Prostate gland (tissue), 2 donors: Measurements from ENCODE around the gene TSKS. TPM values are rescaled to one million over a fixed set of nuclear protein-coding genes. Genes with fewer than 3 reads are reported as not detected.

Experiments used
- DNase-seq: peaks from one replicate; pipeline ENCODE4 v3.0.0-alpha.2; 2019; ENCODE audit warnings: low spot score
- H3K27ac ChIP-seq, 2 donors: fragments of 200-600 bp; sonication (generic); 2 replicates each; pipeline ENCODE4 v1.5.1; 2017 to 2019
- H3K27me3 ChIP-seq: fragments of 200-600 bp; sonication (generic); replicated peaks from 2 replicates; pipeline ENCODE4 v1.5.1; 2019; ENCODE audit not compliant: insufficient read depth
- H3K36me3 ChIP-seq, 2 donors: fragments of 200-600 bp; sonication (generic); 1 replicate in 1 of 2; 2 replicates in 1 of 2; pipeline versions ENCODE4 v1.5.1 to v1.8.1; 2017 to 2019
- H3K4me1 ChIP-seq: fragments of 200-600 bp; sonication (generic); replicated peaks from 2 replicates; pipeline ENCODE4 v1.5.1; 2019
- H3K4me3 ChIP-seq, 2 donors: fragments of 200-600 bp; sonication (generic); 2 replicates each; pipeline ENCODE4 v1.5.1; 2017 to 2019
- H3K9me3 ChIP-seq: fragments of 200-600 bp; sonication (generic); 2 replicates; pipeline ENCODE4 v1.5.1; 2017
- CTCF ChIP-seq, 4 experiments: fragments of 200-600 bp in 2 of 4; fragments of 450-650 bp in 2 of 4; sonication (generic) in 2 of 4; IDR thresholded peaks; 1 replicate in 3 of 4; 2 replicates in 1 of 4; pipeline ENCODE4 v1.5.1; 2016 to 2019; ENCODE audit warnings: antibody characterized with exemption in 4 of 4, mild to moderate bottlenecking in 2 of 4, moderate library complexity in 2 of 4
- POLR2A ChIP-seq: fragments of 450-650 bp; IDR thresholded peaks from one replicate; pipeline ENCODE4 v1.6.1; 2016; ENCODE audit warnings: antibody characterized with exemption, mild to moderate bottlenecking
- POLR2AphosphoS5 ChIP-seq: sonication (generic); formaldehyde crosslinking; IDR thresholded peaks from one replicate; pipeline ENCODE4 v1.6.1; 2017; ENCODE audit warnings: antibody characterized with exemption
- WGBS: methylation state at CpG from one replicate; pipeline ENCODE4 v1.1.5; 2018; 5-methylcytosine and 5-hydroxymethylcytosine counted together
- intact Hi-C: fragments of 100-400 bp; cut with DNase I; formaldehyde crosslinking; loops from one replicate; pipeline ENCODE4 v1.14.2; 2022
- total RNA-seq, 2 donors: library from RNA; depleted of rRNA; stranded (reverse); fragments of >200 nt; gene quantifications; one replicate each; pipeline ENCODE4 v1.1.0, GENCODE V29; 2016

Gene TSKS
- total RNA-seq, 2 donors from 2014 or later: 10.6 TPM; not detected in 1

- peaks cover 12 to 20% of the 10 kb centered on the region in 2 donors for H3K36me3 ChIP-seq
- WGBS: 94% methylated on average over 25 of the region's 26 CpGs
- TF ChIP-seq POLR2A: no peak
- TF ChIP-seq POLR2AphosphoS5: no peak
- no peak for TF ChIP-seq CTCF (IDR thresholded peaks at IDR 0.05)
- H3K9me3 ChIP-seq: no peaks in the 10 kb centered on the region
- intact Hi-C loops: no loop called here
- H3K27me3 ChIP-seq: no peaks in the 10 kb centered on the region
- no peaks in the 10 kb centered on the region for H3K4me1 ChIP-seq
- no peak overlapping the region for H3K27ac ChIP-seq
- no peak for DNase-seq
- no peak overlapping the region for H3K4me3 ChIP-seq
Observed at GRCh38 chr19:49791776-49792445, 28.8 kb upstream of the TSKS start.

GRCh38 chr19:49790866-49791265 lies 27.8 kb upstream of the TSKS start:
- Histone ChIP-seq H3K9me3 (no peaks in the 10 kb centered on the region), H3K36me3 (peaks cover 11 to 15% of the 10 kb centered on the region in 2 donors), H3K27me3 (no peaks in the 10 kb centered on the region), H3K4me3 (no peak overlapping the region), H3K27ac (peak overlapping the region in 1 of 2 donors; percentile 23), H3K4me1 (no peaks in the 10 kb centered on the region)
- intact Hi-C loops: no loop called here
- DNase-seq: no peak
- TF ChIP-seq CTCF (IDR thresholded peaks at IDR 0.05): no peak
- peak; percentile 7 for TF ChIP-seq POLR2AphosphoS5
- no peak for TF ChIP-seq POLR2A
- 64% methylated on average over 9 of the region's 9 CpGs for WGBS

- intact Hi-C loops: no loop called here
Observed at GRCh38 chr19:49788857-49789256, 25.8 kb upstream of the TSKS start.

GRCh38 chr19:49787746-49788145 lies 24.6 kb upstream of the TSKS start:
- 71% methylated on average over 5 of the region's 5 CpGs for WGBS
- no peaks in the 10 kb centered on the region for H3K27me3 ChIP-seq
- no peaks in the 10 kb centered on the region for H3K4me1 ChIP-seq
- intact Hi-C loops: no loop called here
- H3K4me3 ChIP-seq: no peak overlapping the region
- no peak overlapping the region for H3K27ac ChIP-seq
- TF ChIP-seq POLR2A: no peak
- no peak for TF ChIP-seq CTCF (IDR thresholded peaks at IDR 0.05)
- no peak for TF ChIP-seq POLR2AphosphoS5
- no peaks in the 10 kb centered on the region for H3K9me3 ChIP-seq
- peaks cover 0 to 8% of the 10 kb centered on the region in 2 donors for H3K36me3 ChIP-seq
- DNase-seq: no peak

More at GRCh38 chr19:49788857-49789256, 25.8 kb upstream of the TSKS start:
- no peak overlapping the region for H3K4me3 ChIP-seq
- TF ChIP-seq POLR2A: no peak
- TF ChIP-seq CTCF (IDR thresholded peaks at IDR 0.05): no peak
- TF ChIP-seq POLR2AphosphoS5: no peak
- H3K27ac ChIP-seq: no peak overlapping the region
- no peaks in the 10 kb centered on the region for H3K9me3 ChIP-seq
- H3K36me3 ChIP-seq: peaks cover 0 to 15% of the 10 kb centered on the region in 2 donors
- H3K27me3 ChIP-seq: no peaks in the 10 kb centered on the region
- DNase-seq: no peak
- 73% methylated on average over 10 of the region's 10 CpGs for WGBS
- H3K4me1 ChIP-seq: no peaks in the 10 kb centered on the region

GRCh38 chr19:49786376-49786820 lies 23.3 kb upstream of the TSKS start:
- no peaks in the 10 kb centered on the region for H3K9me3 ChIP-seq
- no peak overlapping the region for H3K4me3 ChIP-seq
- no peaks in the 10 kb centered on the region for H3K27me3 ChIP-seq
- no peaks in the 10 kb centered on the region for H3K4me1 ChIP-seq
- 51% methylated on average over 9 of the region's 9 CpGs for WGBS
- TF ChIP-seq CTCF (IDR thresholded peaks at IDR 0.05) (no peak), POLR2A (no peak), POLR2AphosphoS5 (no peak)
- intact Hi-C loops: no loop called here
- DNase-seq: no peak
- peaks cover 0 to 6% of the 10 kb centered on the region in 2 donors for H3K36me3 ChIP-seq
- no peak overlapping the region for H3K27ac ChIP-seq
